SK-N-SH (cell line): ENCODE results near the gene RBM14. TPM values are rescaled to one million over a fixed set of nuclear protein-coding genes. Genes with fewer than 3 reads are reported as not detected.

Source experiments
- CTCF ChIA-PET: fragments of 300-600, 350-600 bp; formaldehyde crosslinking; extraction: SDS; loops from one replicate; lab custom pipeline; 2021; lab: Yijun Ruan, JAX
- POLR2A ChIA-PET: fragments of 350-600 bp; sonication (Branson Sonifier 250); formaldehyde crosslinking; extraction: SDS; loops from one replicate; lab custom pipeline; 2020; ENCODE audit warnings: antibody characterized with exemption, inconsistent platforms; lab: Yijun Ruan, JAX
- DNase-seq: peaks from one replicate; pipeline ENCODE4 v3.0.0; 2012
- H2AFZ ChIP-seq: fragments of 200-600 bp; sonication (generic); 2 replicates; pipeline ENCODE4 v1.8.1; 2016; ENCODE audit warnings: antibody characterized with exemption, mild to moderate bottlenecking, low read depth
- H3F3A ChIP-seq: fragments of 200-600 bp; sonication (generic); replicated peaks from 2 replicates; pipeline ENCODE3; 2016; ENCODE audit warnings: antibody characterized with exemption, mild to moderate bottlenecking; ENCODE audit not compliant: insufficient read depth
- H3K27ac ChIP-seq, 2 experiments: fragments of 200-500 bp in 1 of 2; fragments of 200-600 bp in 1 of 2; sonication (Bioruptor generic) in 1 of 2; sonication (generic), shearing (Covaris generic) in 1 of 2; 2 replicates each; pipeline versions ENCODE4 v1.5.1 to v1.6.1; 2014 to 2016; ENCODE audit warnings: low read depth in 2 of 2, inconsistent platforms in 1 of 2, low read length in 1 of 2, mild to moderate bottlenecking in 1 of 2, mixed read lengths in 1 of 2
- H3K27me3 ChIP-seq: fragments of 200-600 bp; sonication (generic), shearing (Covaris generic); 2 replicates; pipeline ENCODE4 v1.6.1; 2016; ENCODE audit warnings: mixed run types; ENCODE audit not compliant: insufficient read depth
- H3K36me3 ChIP-seq, 2 experiments: fragments of 200-500 bp in 1 of 2; fragments of 200-600 bp in 1 of 2; sonication (Bioruptor generic) in 1 of 2; sonication (generic) in 1 of 2; replicated peaks in 1 of 2; 2 replicates each; pipeline versions ENCODE3 to v1.5.1; 2014 to 2016; ENCODE audit warnings: low read length in 1 of 2, mild to moderate bottlenecking in 1 of 2; ENCODE audit not compliant: insufficient read depth in 2 of 2, control insufficient read depth in 1 of 2
- H3K4me1 ChIP-seq, 2 experiments: fragments of 200-500 bp in 1 of 2; fragments of 200-600 bp in 1 of 2; sonication (Bioruptor generic) in 1 of 2; sonication (generic), shearing (Covaris generic) in 1 of 2; 2 replicates each; pipeline versions ENCODE4 v1.5.1 to v1.6.1; 2014 to 2016; ENCODE audit warnings: low read depth in 1 of 2, low read length in 1 of 2, mixed run types in 1 of 2; ENCODE audit not compliant: insufficient read depth in 2 of 2, control insufficient read depth in 1 of 2
- H3K4me2 ChIP-seq: fragments of 200-600 bp; sonication (generic), shearing (Covaris generic); 2 replicates; pipeline ENCODE4 v1.6.1; 2017; ENCODE audit warnings: mixed run types
- H3K4me3 ChIP-seq, 2 experiments: fragments of 200-500 bp in 1 of 2; fragments of 200-600 bp in 1 of 2; sonication (Bioruptor generic) in 1 of 2; sonication (generic), shearing (Covaris generic) in 1 of 2; 2 replicates each; pipeline versions ENCODE4 v1.5.1 to v1.8.1; 2014 to 2016; ENCODE audit warnings: low read depth in 2 of 2, inconsistent platforms in 1 of 2, low read length in 1 of 2, mild to moderate bottlenecking in 1 of 2, mixed read lengths in 1 of 2, moderate library complexity in 1 of 2
- H3K79me2 ChIP-seq: fragments of 200-600 bp; sonication (generic); 2 replicates; pipeline ENCODE4 v1.8.1; 2017; ENCODE audit warnings: mild to moderate bottlenecking; ENCODE audit not compliant: insufficient read depth
- H3K9ac ChIP-seq: fragments of 200-600 bp; sonication (generic); 2 replicates; pipeline ENCODE4 v1.6.1; 2017; ENCODE audit warnings: mixed run types
- H3K9me2 ChIP-seq: fragments of 200-600 bp; sonication (generic); 2 replicates; pipeline ENCODE4 v1.6.1; 2017; ENCODE audit warnings: mixed run types
- H3K9me3 ChIP-seq: fragments of 200-600 bp; sonication (generic); 2 replicates; pipeline ENCODE4 v1.6.1; 2017; ENCODE audit warnings: mixed run types, mild to moderate bottlenecking, moderate library complexity
- H4K20me1 ChIP-seq: fragments of 200-600 bp; sonication (generic); 2 replicates; pipeline ENCODE4 v1.6.1; 2017; ENCODE audit warnings: mild to moderate bottlenecking, mixed run types; ENCODE audit not compliant: insufficient read depth
- GABPA ChIP-seq: IDR thresholded peaks from 2 replicates; pipeline ENCODE4 v1.4.0; 2012; ENCODE audit warnings: low read depth, mild to moderate bottlenecking
- MXI1 ChIP-seq: IDR thresholded peaks from 2 replicates; pipeline ENCODE4 v1.6.1; 2012; ENCODE audit warnings: mild to moderate bottlenecking, low read depth, low read length, improper control_type of control experiment
- NRF1 ChIP-seq: IDR thresholded peaks from 2 replicates; pipeline ENCODE4 v1.6.1; 2012; ENCODE audit warnings: low read depth, mild to moderate bottlenecking, low read length
- POLR2AphosphoS5 ChIP-seq: IDR thresholded peaks from 2 replicates; pipeline ENCODE4 v1.6.1; 2012; ENCODE audit warnings: low read depth, low read length
- RAD21 ChIP-seq: IDR thresholded peaks from 2 replicates; pipeline ENCODE4 v1.6.1; 2012; ENCODE audit warnings: mild to moderate bottlenecking, low read length
- SIN3A ChIP-seq: IDR thresholded peaks from 2 replicates; pipeline ENCODE4 v1.6.1; 2012; ENCODE audit warnings: low read depth, mild to moderate bottlenecking, low read length, moderate library complexity, borderline replicate concordance
- TAF1 ChIP-seq: IDR thresholded peaks from 2 replicates; pipeline ENCODE4 v1.6.1; 2012; ENCODE audit warnings: low read depth, mild to moderate bottlenecking, low read length, moderate library complexity, borderline replicate concordance
- TEAD4 ChIP-seq: IDR thresholded peaks from 2 replicates; pipeline ENCODE4 v1.4.0; 2012; ENCODE audit warnings: mild to moderate bottlenecking, borderline replicate concordance; ENCODE audit not compliant: insufficient read depth
- YY1 ChIP-seq: IDR thresholded peaks from 2 replicates; pipeline ENCODE4 v1.4.0; 2012; ENCODE audit warnings: low read depth, mild to moderate bottlenecking
- WGBS: methylation state at CpG from one replicate; pipeline ENCODE4 v1.1.6; 2017; ENCODE audit warnings: low lambda C conversion rate; 5-methylcytosine and 5-hydroxymethylcytosine counted together
- polyA plus RNA-seq, 3 experiments: library from polyadenylated mRNA; depleted of rRNA; stranded (reverse); fragments of >200 nt; gene quantifications; 2 replicates each; pipeline ENCODE4 v1.2.3, GENCODE V29; 2012
- TF ChIP-seq, protein P1 (sequence below): fragments of 200-600 bp; sonication (generic); IDR thresholded peaks from 2 replicates; pipeline ENCODE4 v1.6.1; 2017; ENCODE audit warnings: antibody characterized with exemption, mild to moderate bottlenecking, moderate library complexity
- TF ChIP-seq, protein P2 (sequence below): IDR thresholded peaks from 2 replicates; pipeline ENCODE4 v1.4.0; 2012; ENCODE audit warnings: low read depth

RBM14 gene
- polyA plus RNA-seq, 1 of the 3 experiments (the other 2 are of a cell fraction): 19.8 TPM

DNA sequence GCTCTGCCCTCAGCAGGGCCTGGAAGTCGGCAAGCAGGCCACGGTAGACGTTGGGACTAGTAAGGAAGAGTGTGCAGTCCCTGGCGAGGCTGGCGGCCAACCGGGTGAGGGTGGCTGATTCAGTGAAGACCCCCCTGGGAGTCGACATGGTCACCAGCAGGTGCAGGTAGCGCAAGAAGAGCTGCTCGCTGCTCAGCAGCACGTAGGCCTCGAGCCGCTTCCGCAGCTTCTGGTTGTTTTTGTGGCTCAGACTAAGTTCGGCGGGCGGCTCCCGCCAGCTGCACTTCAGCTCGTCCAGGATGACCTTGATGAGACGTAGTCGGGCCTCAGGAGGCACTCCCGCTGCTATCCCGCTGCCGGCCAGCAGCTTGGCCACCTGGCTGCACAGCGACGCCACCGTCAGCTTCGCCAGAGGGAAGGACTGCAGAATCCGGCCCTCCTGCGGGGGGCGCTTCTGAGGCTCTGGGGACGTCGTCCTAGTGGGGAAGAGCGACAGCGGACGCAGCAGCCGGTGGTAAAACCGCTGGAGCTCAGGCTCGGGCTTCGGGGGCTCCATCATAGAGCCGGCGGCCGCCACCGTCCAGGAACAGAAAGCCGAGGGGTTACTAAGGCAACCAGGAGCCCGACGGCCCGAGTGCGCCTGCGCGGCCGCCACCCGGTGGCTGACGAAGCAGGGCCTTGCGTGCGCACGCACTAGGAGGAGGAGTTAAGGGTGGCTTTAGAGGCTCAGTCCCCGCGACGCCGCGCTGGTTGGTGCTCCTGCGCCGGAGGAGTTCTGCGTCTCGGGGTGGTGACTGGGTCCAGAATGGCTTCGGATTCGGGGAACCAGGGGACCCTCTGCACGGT, 23.8 kb upstream of the RBM14 start, which contains the start of the genes CCDC87 and CCS:
CCDC87 (minus strand) TSS at position 607 of the 846 bp plus-strand sequence; CDS start at position 559, 48 bp downstream.
CCS (plus strand) TSS at position 729 of the 846 bp plus-strand sequence; CDS start at position 806, 77 bp downstream.
- Histone ChIP-seq H3F3A (no peaks in the 10 kb centered on the region), H2AFZ (peak within 1 kb of the TSS; percentile 97), H3K9me3 (no peaks in the 10 kb centered on the region), H3K4me2 (peak within 1 kb of the TSS; percentile 98), H3K9me2 (no peaks in the 10 kb centered on the region), H3K36me3 (no peaks in the 10 kb centered on the region), H3K4me3 (peak within 1 kb of the TSS; percentile 77 to 94), H4K20me1 (no peaks in the 10 kb centered on the region), H3K27ac (peak within 1 kb of the TSS; percentile 62 to 84; a peak in 3 of 4 replicates), H3K4me1 (peaks cover 4 to 17% of the 10 kb centered on the region in 2 experiments; a peak in 1 of 4 replicates), H3K9ac (peak within 1 kb of the TSS; percentile 85)
- ChIA-PET CTCF (interaction anchor here (0.6 to 3.4 kb wide), 17 partner anchors 9 to 432 kb away, joined by 3 to 21 read pairs (median 3); partner anchors contain the start of genes CTSF and RBM4B), POLR2A (interaction anchor here (1.2 to 2.0 kb wide), 3 partner anchors 24 to 45 kb away, joined by 5 to 8 read pairs (median 7); partner anchors contain the start of genes CTSF, RBM14 and RBM4)
- DNase-seq: peak; percentile 100
- WGBS: 23% methylated on average over 40 of the region's 68 CpGs
- TF ChIP-seq, protein P1, sequence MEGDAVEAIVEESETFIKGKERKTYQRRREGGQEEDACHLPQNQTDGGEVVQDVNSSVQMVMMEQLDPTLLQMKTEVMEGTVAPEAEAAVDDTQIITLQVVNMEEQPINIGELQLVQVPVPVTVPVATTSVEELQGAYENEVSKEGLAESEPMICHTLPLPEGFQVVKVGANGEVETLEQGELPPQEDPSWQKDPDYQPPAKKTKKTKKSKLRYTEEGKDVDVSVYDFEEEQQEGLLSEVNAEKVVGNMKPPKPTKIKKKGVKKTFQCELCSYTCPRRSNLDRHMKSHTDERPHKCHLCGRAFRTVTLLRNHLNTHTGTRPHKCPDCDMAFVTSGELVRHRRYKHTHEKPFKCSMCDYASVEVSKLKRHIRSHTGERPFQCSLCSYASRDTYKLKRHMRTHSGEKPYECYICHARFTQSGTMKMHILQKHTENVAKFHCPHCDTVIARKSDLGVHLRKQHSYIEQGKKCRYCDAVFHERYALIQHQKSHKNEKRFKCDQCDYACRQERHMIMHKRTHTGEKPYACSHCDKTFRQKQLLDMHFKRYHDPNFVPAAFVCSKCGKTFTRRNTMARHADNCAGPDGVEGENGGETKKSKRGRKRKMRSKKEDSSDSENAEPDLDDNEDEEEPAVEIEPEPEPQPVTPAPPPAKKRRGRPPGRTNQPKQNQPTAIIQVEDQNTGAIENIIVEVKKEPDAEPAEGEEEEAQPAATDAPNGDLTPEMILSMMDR: peak; percentile 57
- peak; percentile 95 for TF ChIP-seq NRF1
- TF ChIP-seq, protein P2, sequence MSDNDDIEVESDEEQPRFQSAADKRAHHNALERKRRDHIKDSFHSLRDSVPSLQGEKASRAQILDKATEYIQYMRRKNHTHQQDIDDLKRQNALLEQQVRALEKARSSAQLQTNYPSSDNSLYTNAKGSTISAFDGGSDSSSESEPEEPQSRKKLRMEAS: peak; percentile 79
- no peak for TF ChIP-seq TEAD4
- TF ChIP-seq TAF1: peak; percentile 69
- TF ChIP-seq POLR2AphosphoS5: peak; percentile 99
- no peak for TF ChIP-seq RAD21
- TF ChIP-seq YY1: 0 out of 2 replicates have a peak, but pooled peaks have one; percentile 26
- TF ChIP-seq MXI1: peak; percentile 52; the same call in 1 of the 2 replicates
- TF ChIP-seq, all 33 proteins: peak for 7
- peaks cover 18% of the 10 kb centered on the region for H3K79me2 ChIP-seq
- H3K27me3 ChIP-seq: no peaks in the 10 kb centered on the region

DNA sequence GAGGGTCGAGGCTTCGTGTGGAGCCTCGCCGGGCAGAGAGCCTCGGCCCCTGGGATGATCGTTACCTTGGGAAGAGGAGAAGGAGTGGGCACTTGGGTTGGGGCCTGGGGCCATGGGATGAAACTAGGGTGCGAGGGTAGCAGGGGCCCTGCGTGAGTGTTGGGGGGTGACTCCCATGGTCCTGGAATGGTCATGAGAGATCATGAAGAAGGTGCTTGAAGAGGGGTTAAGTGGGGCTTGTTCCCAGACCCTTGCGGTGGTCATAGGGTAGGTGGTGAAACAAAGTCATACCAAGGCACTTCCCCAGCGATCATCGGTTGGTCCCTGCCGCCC, 23.2 kb upstream of the RBM14 start:
- Histone ChIP-seq H3K79me2 (peaks cover 18% of the 10 kb centered on the region), H3K4me2 (peak overlapping the region; percentile 98), H3F3A (no peaks in the 10 kb centered on the region), H4K20me1 (no peaks in the 10 kb centered on the region), H3K9ac (peak overlapping the region; percentile 85), H3K27me3 (no peaks in the 10 kb centered on the region), H3K27ac (peak overlapping the region; percentile 62 to 84; a peak in 3 of 4 replicates), H2AFZ (peak overlapping the region; percentile 97), H3K4me1 (peaks cover 4 to 17% of the 10 kb centered on the region in 2 experiments; a peak in 1 of 4 replicates), H3K9me2 (no peaks in the 10 kb centered on the region), H3K36me3 (no peaks in the 10 kb centered on the region), H3K9me3 (no peaks in the 10 kb centered on the region), H3K4me3 (peak overlapping the region; percentile 77 to 94)
- POLR2A ChIA-PET: interaction anchor here (1.2 to 2.0 kb wide), 4 partner anchors 23 to 45 kb away, joined by 5 to 8 read pairs (median 6); partner anchors contain the start of genes CTSF, RBM14 and RBM4
- no peak for DNase-seq
- CTCF ChIA-PET: interaction anchor here (0.9 to 3.4 kb wide), 10 partner anchors 8 to 241 kb away, joined by 3 to 21 read pairs (median 5); partner anchors contain the start of genes CTSF and RBM4B
- WGBS: 12% methylated on average over 12 of the region's 12 CpGs
- TF ChIP-seq GABPA (no peak), SIN3A (0 out of 2 replicates have a peak, but pooled peaks have one; percentile 17), TAF1 (peak; percentile 10; the same call in 1 of the 2 replicates), POLR2AphosphoS5 (no peak)
